NB4 (cell line): ENCODE results near the gene COX20.

Experiments used
- DNase-seq: peaks from one replicate; pipeline ENCODE4 v3.0.0; 2010; ENCODE audit warnings: low read depth
- H3K4me3 ChIP-seq: one replicate; pipeline ENCODE4 v1.5.1; 2011; ENCODE audit warnings: mild to moderate bottlenecking, low read depth, low read length, moderate library complexity
- CTCF ChIP-seq: IDR thresholded peaks from one replicate; pipeline ENCODE4 v1.5.1; 2012; ENCODE audit warnings: low read depth, low read length
- MYC ChIP-seq: IDR thresholded peaks from 2 replicates; pipeline ENCODE4 v1.6.1; 2011; ENCODE audit warnings: low read depth, low read length
- POLR2A ChIP-seq: IDR thresholded peaks from 2 replicates; pipeline ENCODE4 v1.6.1; 2011; ENCODE audit warnings: mild to moderate bottlenecking; ENCODE audit not compliant: insufficient read length; ENCODE audit errors: extremely low read depth
- TF ChIP-seq, protein P1 (sequence below): IDR thresholded peaks from 2 replicates; pipeline ENCODE4 v1.6.1; 2011; ENCODE audit warnings: low read depth, low read length

The COX20 gene

DNA sequence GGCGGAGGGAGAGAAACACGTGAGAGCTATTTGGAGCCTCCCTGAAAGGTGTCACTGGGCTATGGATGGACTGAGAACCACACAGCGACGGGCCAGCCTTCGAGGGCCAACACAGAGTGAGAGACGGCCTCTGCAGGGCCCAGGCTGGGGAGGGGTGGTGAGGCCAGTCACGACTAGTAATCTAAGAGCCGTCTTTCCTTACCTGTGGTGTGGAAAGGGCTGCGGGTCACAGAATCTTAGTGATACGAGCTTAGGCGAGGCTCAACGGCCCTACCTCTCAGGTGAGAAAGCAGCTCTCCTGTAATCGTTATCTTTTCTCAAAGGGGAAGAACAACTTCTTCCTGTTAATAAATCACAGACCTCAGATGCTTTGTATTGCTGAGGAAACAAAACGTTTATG lies 33.4 kb upstream of the COX20 start:
- DNase-seq, result no peak
- TF ChIP-seq, protein P1, sequence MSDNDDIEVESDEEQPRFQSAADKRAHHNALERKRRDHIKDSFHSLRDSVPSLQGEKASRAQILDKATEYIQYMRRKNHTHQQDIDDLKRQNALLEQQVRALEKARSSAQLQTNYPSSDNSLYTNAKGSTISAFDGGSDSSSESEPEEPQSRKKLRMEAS, result no peak
- TF ChIP-seq POLR2A (no peak), MYC (no peak)
- no peak overlapping the region for H3K4me3 ChIP-seq

- TF ChIP-seq MYC (no peak), CTCF (no peak), POLR2A (no peak)
- TF ChIP-seq, protein P1, result no peak
- no peak for DNase-seq
- H3K4me3 ChIP-seq, result no peak overlapping the region
These were observed 32.8 kb upstream of the COX20 start for GRCh38 chr1:244802556-244803239.

- TF ChIP-seq, protein P1, result no peak
- TF ChIP-seq POLR2A (no peak), CTCF (no peak), MYC (no peak)
- no peak overlapping the region for H3K4me3 ChIP-seq
- DNase-seq, result no peak
These were observed 30.6 kb upstream of the COX20 start for GRCh38 chr1:244804841-244805240.

DNA sequence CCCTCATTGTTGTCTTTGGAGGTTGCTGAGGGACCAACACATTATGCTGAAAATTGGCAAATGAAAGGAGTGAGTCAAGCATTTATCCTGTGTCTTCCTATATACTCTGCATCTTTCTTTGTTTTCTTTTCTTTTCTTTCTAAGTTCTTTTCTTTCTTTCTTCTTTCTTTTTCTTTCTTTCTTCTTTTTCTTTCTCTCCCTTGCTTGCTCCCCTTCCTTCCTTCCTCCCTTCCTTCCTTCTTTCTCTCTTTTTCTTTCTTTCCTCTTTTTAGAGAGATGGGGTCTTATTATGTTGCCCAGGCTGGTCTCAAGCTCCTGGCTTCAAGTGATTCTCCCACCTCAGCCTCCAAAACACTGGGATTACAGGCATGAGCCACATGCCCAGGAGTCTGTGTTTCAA lies 28.3 kb upstream of the COX20 start:
- DNase-seq, result no peak
- H3K4me3 ChIP-seq, result no peak overlapping the region
- TF ChIP-seq CTCF (no peak), MYC (no peak), POLR2A (no peak)
- TF ChIP-seq, protein P1, result no peak

- DNase-seq, result no peak
- no peak overlapping the region for H3K4me3 ChIP-seq
- TF ChIP-seq, protein P1, result no peak
- no peak for TF ChIP-seq CTCF
- TF ChIP-seq POLR2A, result no peak
- no peak for TF ChIP-seq MYC
These were observed 25.2 kb upstream of the COX20 start for GRCh38 chr1:244810221-244810620.

DNA sequence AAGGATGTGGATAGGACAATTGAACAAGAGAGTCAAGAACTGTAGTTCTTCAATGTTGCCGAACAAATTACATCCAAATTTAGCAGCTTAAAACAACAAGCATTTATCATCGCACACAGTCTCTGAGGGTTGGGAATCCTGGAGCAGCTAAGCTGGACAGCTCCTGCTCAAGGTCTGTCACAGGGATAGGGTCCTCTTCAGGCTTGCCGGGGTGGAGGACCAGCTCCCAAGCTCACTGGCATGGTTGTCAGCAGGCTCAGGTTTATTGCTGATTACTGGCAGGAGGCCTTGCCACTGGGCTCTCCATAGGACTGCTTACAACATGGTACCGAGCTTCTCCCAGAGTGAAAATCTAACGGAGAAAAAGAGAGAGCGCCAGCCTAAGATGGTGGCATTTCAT lies 22.1 kb upstream of the COX20 start:
- TF ChIP-seq MYC (no peak), POLR2A (no peak), CTCF (no peak)
- TF ChIP-seq, protein P1, result no peak
- no peak overlapping the region for H3K4me3 ChIP-seq
- no peak for DNase-seq
